Measurements from ENCODE around the gene JAKMIP1. TPM values are rescaled to one million over a fixed set of nuclear protein-coding genes. Genes with fewer than 3 reads are reported as not detected.
A peak's percentile ranks its signal among the peaks of the same experiment; 100 is the strongest.
"Not testable (repeated sequence)": the region's sequence is repeated elsewhere in the genome, so short reads cannot be mapped to it uniquely, and the experiment has no call there.

The JAKMIP1 gene
- total and polyA plus RNA-seq, 2 of the 13 experiments (the other 11 are each of a cell fraction or from before 2014, with no cell fraction given), result not detected

DNA sequence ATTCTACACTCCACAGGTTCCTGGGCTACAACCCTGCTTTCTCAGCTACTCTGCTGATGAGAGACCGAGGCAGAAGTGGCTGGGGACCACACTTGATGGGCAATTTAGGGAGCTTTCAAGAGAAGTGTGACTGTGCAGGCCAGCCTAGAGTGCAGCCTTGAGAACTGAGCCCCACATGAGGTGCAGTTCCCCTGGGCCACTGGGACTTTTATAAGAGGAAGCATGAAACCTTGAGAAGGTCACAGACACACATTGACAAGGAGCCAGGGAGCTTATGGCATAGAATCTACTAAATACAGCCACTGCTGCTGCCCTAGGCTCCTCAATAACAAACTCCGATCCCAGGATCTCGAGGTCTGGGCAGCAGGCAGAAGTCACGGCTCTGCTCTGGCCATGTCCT is 195.2 kb downstream of the JAKMIP1 start:
- H3K27ac ChIP-seq (ENCODE audit: extremely low read length, insufficient read depth, low read length), result no peak overlapping the region
- no peaks in the 10 kb centered on the region for H3K36me3 ChIP-seq (replicated peaks in 1 of 2; ENCODE audit: control insufficient read depth in 1 of 2, insufficient read depth in 2 of 2, low read length in 2 of 2)
- CTCF ChIA-PET (ENCODE audit: low intra/inter-chr PET ratio, low total read pairs), result no interaction called here
- no peak overlapping the region for H3K4me2 ChIP-seq (ENCODE audit: low read depth, low read length)
- intact Hi-C loops (cut with micrococcal nuclease; ENCODE audit: unreplicated experiment) (no loop called here), in situ Hi-C loops (cut with HindIII; ENCODE audit: extremely low pct_ligation_motif_present, low pct_unique_long_range_greater_than_20kb) (no loop called here)
- TF ChIP-seq, protein P1, sequence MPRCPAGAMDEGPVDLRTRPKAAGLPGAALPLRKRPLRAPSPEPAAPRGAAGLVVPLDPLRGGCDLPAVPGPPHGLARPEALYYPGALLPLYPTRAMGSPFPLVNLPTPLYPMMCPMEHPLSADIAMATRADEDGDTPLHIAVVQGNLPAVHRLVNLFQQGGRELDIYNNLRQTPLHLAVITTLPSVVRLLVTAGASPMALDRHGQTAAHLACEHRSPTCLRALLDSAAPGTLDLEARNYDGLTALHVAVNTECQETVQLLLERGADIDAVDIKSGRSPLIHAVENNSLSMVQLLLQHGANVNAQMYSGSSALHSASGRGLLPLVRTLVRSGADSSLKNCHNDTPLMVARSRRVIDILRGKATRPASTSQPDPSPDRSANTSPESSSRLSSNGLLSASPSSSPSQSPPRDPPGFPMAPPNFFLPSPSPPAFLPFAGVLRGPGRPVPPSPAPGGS (CRISPR knock-in tag; IDR thresholded peaks at IDR 0.05), result no peak
- TF ChIP-seq BRCA1 (CRISPR knock-in tag; IDR thresholded peaks at IDR 0.05) (no peak), YEATS2 (CRISPR knock-in tag; IDR thresholded peaks at IDR 0.05; ENCODE audit: borderline replicate concordance) (no peak)
- H3K9me3 ChIP-seq (ENCODE audit: low read length), result peaks cover 14% of the 10 kb centered on the region
- WGBS (ENCODE audit: low lambda C conversion rate), result 5% methylated on average over 3 of the region's 4 CpGs
- H3K4me1 ChIP-seq (ENCODE audit: insufficient read depth, low read length), result no peaks in the 10 kb centered on the region
- H3K79me2 ChIP-seq (ENCODE audit: insufficient read depth, low read length), result no peaks in the 10 kb centered on the region
- BruUV-seq (replicated peaks), result no TSS peak
- H3K9ac ChIP-seq (ENCODE audit: insufficient read depth, low read depth, low read length), result no peak overlapping the region
- DNase-seq (ENCODE audit: low spot score), result no peak
- FAIRE-seq, result no peak
- no peaks in the 10 kb centered on the region for H4K20me1 ChIP-seq (ENCODE audit: insufficient read depth, low read length)
- no peak overlapping the region for H3K4me3 ChIP-seq (replicated peaks in 1 of 3; ENCODE audit: insufficient read depth in 1 of 3, low read depth in 2 of 3, low read length in 3 of 3)
- no peak overlapping the region for H2AFZ ChIP-seq (ENCODE audit: low read length)
- no peak for ATAC-seq
- POLR2A ChIA-PET, result no interaction called here
- peaks cover 2 to 17% of the 10 kb centered on the region in 2 experiments; a peak in 2 of 5 replicates for H3K27me3 ChIP-seq (ENCODE audit: control insufficient read depth in 1 of 2, insufficient read depth in 2 of 2, low read length in 2 of 2)

DNA sequence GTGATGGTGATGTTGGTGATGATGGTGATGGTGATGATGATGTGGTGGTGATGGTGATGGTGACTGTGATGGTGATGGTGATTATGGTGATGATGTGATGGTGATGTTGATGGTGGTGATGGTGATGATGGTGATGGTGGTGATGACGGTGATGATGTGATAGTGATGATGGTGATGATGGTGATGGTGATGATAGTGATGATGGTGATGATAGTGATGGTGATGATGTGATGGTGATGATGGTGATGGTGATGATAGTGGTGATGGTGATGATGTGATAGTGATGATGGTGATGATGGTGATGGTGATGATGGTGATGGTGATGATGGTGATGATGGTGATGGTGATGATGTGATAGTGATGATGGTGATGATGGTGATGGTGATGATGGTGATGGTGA is 196.9 kb downstream of the JAKMIP1 start:
- POLR2A ChIA-PET; in situ Hi-C loops (cut with HindIII; ENCODE audit: extremely low pct_ligation_motif_present, low pct_unique_long_range_greater_than_20kb); BruUV-seq (replicated peaks); H3K4me3 ChIP-seq (replicated peaks in 1 of 3; ENCODE audit: insufficient read depth in 1 of 3, low read depth in 2 of 3, low read length in 3 of 3); H3K9ac ChIP-seq (ENCODE audit: insufficient read depth, low read depth, low read length); intact Hi-C loops (cut with micrococcal nuclease; ENCODE audit: unreplicated experiment); H3K27ac ChIP-seq (ENCODE audit: extremely low read length, insufficient read depth, low read length); H3K36me3 ChIP-seq (replicated peaks in 1 of 2; ENCODE audit: control insufficient read depth in 1 of 2, insufficient read depth in 2 of 2, low read length in 2 of 2); H2AFZ ChIP-seq (ENCODE audit: low read length); CTCF ChIA-PET (ENCODE audit: low intra/inter-chr PET ratio, low total read pairs); DNase-seq (ENCODE audit: low spot score); H3K4me1 ChIP-seq (ENCODE audit: insufficient read depth, low read length); H3K79me2 ChIP-seq (ENCODE audit: insufficient read depth, low read length); H4K20me1 ChIP-seq (ENCODE audit: insufficient read depth, low read length); H3K4me2 ChIP-seq (ENCODE audit: low read depth, low read length); FAIRE-seq; ATAC-seq; TF ChIP-seq CREB1 (CRISPR knock-in tag; IDR thresholded peaks at IDR 0.05): not testable (repeated sequence)
- WGBS (ENCODE audit: low lambda C conversion rate), result 0% methylated on average over 1 of the region's 1 CpG
- H3K9me3 ChIP-seq (ENCODE audit: low read length), result peaks cover 14% of the 10 kb centered on the region
- peaks cover 4 to 19% of the 10 kb centered on the region in 2 experiments; a peak in 3 of 5 replicates for H3K27me3 ChIP-seq (ENCODE audit: control insufficient read depth in 1 of 2, insufficient read depth in 2 of 2, low read length in 2 of 2)
- peak; percentile 91 for TF ChIP-seq CREB1 (IDR thresholded peaks at IDR 0.05)
